ENCODE results near the gene PTPRM. TPM values are rescaled to one million over a fixed set of nuclear protein-coding genes. Genes with fewer than 3 reads are reported as not detected.

Gene PTPRM
- total RNA-seq, 1 experiment from 2014 or later, result 14.5 TPM

DNA sequence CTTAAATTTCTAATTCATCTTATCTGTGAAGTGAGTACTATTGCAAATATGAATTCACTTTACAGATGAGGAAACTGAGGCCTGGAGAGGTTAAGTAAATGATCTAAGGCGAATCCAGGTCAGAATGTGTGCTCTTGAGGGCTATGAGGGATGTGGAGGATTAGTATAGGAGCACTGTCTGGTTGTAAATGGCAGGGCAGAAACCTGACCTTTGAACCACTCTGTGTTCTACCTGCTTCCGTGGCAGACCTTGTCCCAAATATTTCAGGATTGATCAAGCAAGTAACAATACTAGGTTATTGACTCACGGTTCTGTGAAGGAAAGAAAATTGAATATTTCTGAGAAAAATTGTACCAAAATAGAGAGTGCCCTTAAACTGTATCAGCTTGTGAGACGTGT lies 74.7 kb downstream of the PTPRM start:
- no peaks in the 10 kb centered on the region for H3K9me2 ChIP-seq (ENCODE audit: insufficient read depth)
- intact Hi-C loops (cut with micrococcal nuclease), result no loop called here
- no peak overlapping the region for H3K27ac ChIP-seq (ENCODE audit: low read depth, low read length)
- H3K9ac ChIP-seq (ENCODE audit: low read length), result no peak overlapping the region
- ATAC-seq (no peak), DNase-seq (ENCODE audit: low read depth, low spot score) (no peak)
- H4K20me1 ChIP-seq (ENCODE audit: insufficient read depth), result no peaks in the 10 kb centered on the region
- CTCF ChIA-PET, result no interaction called here
- no TSS peak for BruUV-seq (replicated peaks)
- no peaks in the 10 kb centered on the region for H3K36me3 ChIP-seq (ENCODE audit: control insufficient read depth in 1 of 2, insufficient read depth in 2 of 2, low read length in 2 of 2)
- H3K4me2 ChIP-seq (ENCODE audit: low read length), result no peak overlapping the region
- RAD21 ChIA-PET (ENCODE audit: low non-redundant PET in 1 of 2, low total read pairs in 2 of 2, uncharacterized antibody in 2 of 2, unreplicated experiment in 2 of 2), result no interaction called here
- TF ChIP-seq SIN3A (IDR thresholded peaks at IDR 0.05; ENCODE audit: low read depth) (no peak), ZFX (IDR thresholded peaks at IDR 0.05) (no peak), TCF7L2 (IDR thresholded peaks at IDR 0.05; ENCODE audit: borderline replicate concordance, extremely low read depth, insufficient read depth, insufficient read length) (no peak), EZH2phosphoT487 (IDR thresholded peaks at IDR 0.05; ENCODE audit: borderline replicate concordance) (no peak), CEBPB (IDR thresholded peaks at IDR 0.05; ENCODE audit: low read depth) (no peak), SRF (IDR thresholded peaks at IDR 0.05; ENCODE audit: low read depth) (no peak)
- H3K4me1 ChIP-seq (ENCODE audit: control insufficient read depth in 1 of 2, insufficient read depth in 2 of 2, low read length in 2 of 2), result no peaks in the 10 kb centered on the region
- no peak overlapping the region for H3K4me3 ChIP-seq (replicated peaks in 1 of 2; ENCODE audit: low read depth in 1 of 2, low read length in 2 of 2)
- no peak overlapping the region for H2AFZ ChIP-seq (ENCODE audit: low read depth, low read length, poor library complexity, severe bottlenecking)
- POLR2A ChIA-PET, result no interaction called here
- H3K27me3 ChIP-seq (ENCODE audit: insufficient read depth, low read length), result no peaks in the 10 kb centered on the region; the same call in 1 of the 2 replicates
- H3K9me3 ChIP-seq (ENCODE audit: control insufficient read depth in 1 of 2, insufficient read depth in 1 of 2, low read depth in 1 of 2, low read length in 2 of 2), result no peaks in the 10 kb centered on the region
- H3K79me2 ChIP-seq (ENCODE audit: insufficient read depth, low read length), result no peaks in the 10 kb centered on the region

DNA sequence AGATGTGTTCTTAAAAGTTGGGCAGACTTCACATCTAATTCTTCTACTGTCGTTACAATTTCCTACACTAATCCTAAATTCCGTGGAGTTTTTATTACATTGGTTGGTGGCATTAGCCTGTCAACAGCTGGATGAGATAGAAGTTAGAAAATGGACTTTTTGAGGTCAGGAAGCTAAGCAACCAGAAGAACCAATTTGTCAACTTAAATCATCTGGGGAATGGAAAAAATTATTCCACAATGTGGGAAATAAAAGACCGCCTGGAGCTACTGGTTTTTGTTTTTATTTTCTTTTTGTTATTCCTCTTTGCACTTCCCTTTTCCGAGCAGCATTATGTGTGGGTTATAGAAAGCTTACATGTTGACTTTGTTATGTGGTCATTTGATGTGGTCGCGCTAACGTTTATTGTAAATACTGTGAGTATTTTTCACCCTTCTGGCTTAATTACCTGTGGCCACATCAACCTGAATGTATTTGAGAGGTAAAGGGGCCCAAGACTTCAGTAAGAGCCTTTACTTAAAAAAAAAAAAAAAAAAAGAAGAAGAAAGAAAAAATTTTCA lies 75.3 kb downstream of the PTPRM start:
- DNase-seq (ENCODE audit: low read depth, low spot score) (no peak), ATAC-seq (no peak)
- TF ChIP-seq SRF (IDR thresholded peaks at IDR 0.05; ENCODE audit: low read depth) (no peak), FOSL1 (IDR thresholded peaks at IDR 0.05; ENCODE audit: low read depth) (no peak), ZFX (IDR thresholded peaks at IDR 0.05) (no peak), SIN3A (IDR thresholded peaks at IDR 0.05; ENCODE audit: low read depth) (no peak), JUND (IDR thresholded peaks at IDR 0.05) (no peak), EGR1 (IDR thresholded peaks at IDR 0.05; ENCODE audit: low read depth) (no peak), ELF1 (IDR thresholded peaks at IDR 0.05; ENCODE audit: borderline replicate concordance, low read depth) (no peak), YY1 (IDR thresholded peaks at IDR 0.05; ENCODE audit: extremely low read depth, insufficient replicate concordance, low read depth, low read length) (no peak), SP1 (IDR thresholded peaks at IDR 0.05; ENCODE audit: low read depth) (no peak), POLR2AphosphoS5 (IDR thresholded peaks at IDR 0.05; ENCODE audit: low read depth, low read length) (no peak)
- TF ChIP-seq, protein P1, sequence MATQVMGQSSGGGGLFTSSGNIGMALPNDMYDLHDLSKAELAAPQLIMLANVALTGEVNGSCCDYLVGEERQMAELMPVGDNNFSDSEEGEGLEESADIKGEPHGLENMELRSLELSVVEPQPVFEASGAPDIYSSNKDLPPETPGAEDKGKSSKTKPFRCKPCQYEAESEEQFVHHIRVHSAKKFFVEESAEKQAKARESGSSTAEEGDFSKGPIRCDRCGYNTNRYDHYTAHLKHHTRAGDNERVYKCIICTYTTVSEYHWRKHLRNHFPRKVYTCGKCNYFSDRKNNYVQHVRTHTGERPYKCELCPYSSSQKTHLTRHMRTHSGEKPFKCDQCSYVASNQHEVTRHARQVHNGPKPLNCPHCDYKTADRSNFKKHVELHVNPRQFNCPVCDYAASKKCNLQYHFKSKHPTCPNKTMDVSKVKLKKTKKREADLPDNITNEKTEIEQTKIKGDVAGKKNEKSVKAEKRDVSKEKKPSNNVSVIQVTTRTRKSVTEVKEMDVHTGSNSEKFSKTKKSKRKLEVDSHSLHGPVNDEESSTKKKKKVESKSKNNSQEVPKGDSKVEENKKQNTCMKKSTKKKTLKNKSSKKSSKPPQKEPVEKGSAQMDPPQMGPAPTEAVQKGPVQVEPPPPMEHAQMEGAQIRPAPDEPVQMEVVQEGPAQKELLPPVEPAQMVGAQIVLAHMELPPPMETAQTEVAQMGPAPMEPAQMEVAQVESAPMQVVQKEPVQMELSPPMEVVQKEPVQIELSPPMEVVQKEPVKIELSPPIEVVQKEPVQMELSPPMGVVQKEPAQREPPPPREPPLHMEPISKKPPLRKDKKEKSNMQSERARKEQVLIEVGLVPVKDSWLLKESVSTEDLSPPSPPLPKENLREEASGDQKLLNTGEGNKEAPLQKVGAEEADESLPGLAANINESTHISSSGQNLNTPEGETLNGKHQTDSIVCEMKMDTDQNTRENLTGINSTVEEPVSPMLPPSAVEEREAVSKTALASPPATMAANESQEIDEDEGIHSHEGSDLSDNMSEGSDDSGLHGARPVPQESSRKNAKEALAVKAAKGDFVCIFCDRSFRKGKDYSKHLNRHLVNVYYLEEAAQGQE (IDR thresholded peaks at IDR 0.05; ENCODE audit: low read depth), result no peak
- TF ChIP-seq, protein P2, sequence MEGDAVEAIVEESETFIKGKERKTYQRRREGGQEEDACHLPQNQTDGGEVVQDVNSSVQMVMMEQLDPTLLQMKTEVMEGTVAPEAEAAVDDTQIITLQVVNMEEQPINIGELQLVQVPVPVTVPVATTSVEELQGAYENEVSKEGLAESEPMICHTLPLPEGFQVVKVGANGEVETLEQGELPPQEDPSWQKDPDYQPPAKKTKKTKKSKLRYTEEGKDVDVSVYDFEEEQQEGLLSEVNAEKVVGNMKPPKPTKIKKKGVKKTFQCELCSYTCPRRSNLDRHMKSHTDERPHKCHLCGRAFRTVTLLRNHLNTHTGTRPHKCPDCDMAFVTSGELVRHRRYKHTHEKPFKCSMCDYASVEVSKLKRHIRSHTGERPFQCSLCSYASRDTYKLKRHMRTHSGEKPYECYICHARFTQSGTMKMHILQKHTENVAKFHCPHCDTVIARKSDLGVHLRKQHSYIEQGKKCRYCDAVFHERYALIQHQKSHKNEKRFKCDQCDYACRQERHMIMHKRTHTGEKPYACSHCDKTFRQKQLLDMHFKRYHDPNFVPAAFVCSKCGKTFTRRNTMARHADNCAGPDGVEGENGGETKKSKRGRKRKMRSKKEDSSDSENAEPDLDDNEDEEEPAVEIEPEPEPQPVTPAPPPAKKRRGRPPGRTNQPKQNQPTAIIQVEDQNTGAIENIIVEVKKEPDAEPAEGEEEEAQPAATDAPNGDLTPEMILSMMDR (IDR thresholded peaks at IDR 0.05 in 2 of 3, conservative IDR thresholded peaks at IDR 0.05 in 1 of 3; ENCODE audit: borderline replicate concordance in 1 of 3, insufficient read depth in 1 of 3, low read depth in 2 of 3, low read length in 2 of 3), result no peak
- H3K4me3 ChIP-seq (replicated peaks in 1 of 2; ENCODE audit: low read depth in 1 of 2, low read length in 2 of 2), result no peak overlapping the region
- no peaks in the 10 kb centered on the region for H3K4me1 ChIP-seq (ENCODE audit: control insufficient read depth in 1 of 2, insufficient read depth in 2 of 2, low read length in 2 of 2)
- intact Hi-C loops (cut with micrococcal nuclease), result no loop called here
- H3K9ac ChIP-seq (ENCODE audit: low read length), result no peak overlapping the region
- POLR2A ChIA-PET, result no interaction called here
- no peak overlapping the region for H3K27ac ChIP-seq (ENCODE audit: low read depth, low read length)
- no peaks in the 10 kb centered on the region for H3K79me2 ChIP-seq (ENCODE audit: insufficient read depth, low read length)
- no peaks in the 10 kb centered on the region for H3K9me2 ChIP-seq (ENCODE audit: insufficient read depth)
- no peak overlapping the region for H2AFZ ChIP-seq (ENCODE audit: low read depth, low read length, poor library complexity, severe bottlenecking)
- no peaks in the 10 kb centered on the region for H4K20me1 ChIP-seq (ENCODE audit: insufficient read depth)
- H3K4me2 ChIP-seq (ENCODE audit: low read length), result no peak overlapping the region
- CTCF ChIA-PET, result no interaction called here
- no peaks in the 10 kb centered on the region for H3K36me3 ChIP-seq (ENCODE audit: control insufficient read depth in 1 of 2, insufficient read depth in 2 of 2, low read length in 2 of 2)
- RAD21 ChIA-PET (ENCODE audit: low non-redundant PET in 1 of 2, low total read pairs in 2 of 2, uncharacterized antibody in 2 of 2, unreplicated experiment in 2 of 2), result no interaction called here
- H3K27me3 ChIP-seq (ENCODE audit: insufficient read depth, low read length), result no peaks in the 10 kb centered on the region; the same call in 1 of the 2 replicates
- H3K9me3 ChIP-seq (ENCODE audit: control insufficient read depth in 1 of 2, insufficient read depth in 1 of 2, low read depth in 1 of 2, low read length in 2 of 2), result no peaks in the 10 kb centered on the region
- no TSS peak for BruUV-seq (replicated peaks)

Data from HCT116 (cell line).